ENCODE results near the gene IER3IP1. TPM values are rescaled to one million over a fixed set of nuclear protein-coding genes. Genes with fewer than 3 reads are reported as not detected.

Gene IER3IP1
- total RNA-seq, 1 donor from 2014 or later = 6.4 TPM

GRCh38 chr18:47174545-47175116 is 1.5 kb downstream of the IER3IP1 start:
- H3K4me1 ChIP-seq = peaks cover 27% of the 10 kb centered on the region
- H3K36me3 ChIP-seq = no peaks in the 10 kb centered on the region
- no peaks in the 10 kb centered on the region for H3K9me3 ChIP-seq
- peak overlapping the region; percentile 77 to 93 for H3K4me3 ChIP-seq
- no peak for TF ChIP-seq CTCF (IDR thresholded peaks at IDR 0.05)
- no peak for TF ChIP-seq POLR2AphosphoS5 (IDR thresholded peaks at IDR 0.05; ENCODE audit: insufficient read depth in 1 of 2, low read depth in 1 of 2)
- TF ChIP-seq POLR2A (IDR thresholded peaks at IDR 0.05) = no peak
- intact Hi-C loops (cut with DNase I) = no loop called here
- DNase-seq (ENCODE audit: extremely low spot score in 2 of 2) = no peak
- H3K27me3 ChIP-seq = no peaks in the 10 kb centered on the region
- no peak overlapping the region for H3K27ac ChIP-seq

- Histone ChIP-seq H3K27me3 (no peaks in the 10 kb centered on the region), H3K27ac (no peak overlapping the region), H3K36me3 (no peaks in the 10 kb centered on the region), H3K4me3 (no peak overlapping the region), H3K9me3 (no peaks in the 10 kb centered on the region), H3K4me1 (peaks cover 27% of the 10 kb centered on the region)
- TF ChIP-seq POLR2AphosphoS5 (IDR thresholded peaks at IDR 0.05; ENCODE audit: insufficient read depth in 1 of 2, low read depth in 1 of 2) = no peak
- no peak for TF ChIP-seq POLR2A (IDR thresholded peaks at IDR 0.05)
- no peak for TF ChIP-seq CTCF (IDR thresholded peaks at IDR 0.05)
- intact Hi-C loops (cut with DNase I) = no loop called here
- no peak for DNase-seq (ENCODE audit: extremely low spot score in 2 of 2)
These were observed 3.7 kb downstream of the IER3IP1 start for GRCh38 chr18:47172476-47172875.

GRCh38 chr18:47168913-47169312 is 7.3 kb downstream of the IER3IP1 start:
- Histone ChIP-seq H3K4me3 (no peak overlapping the region), H3K36me3 (no peaks in the 10 kb centered on the region), H3K9me3 (no peaks in the 10 kb centered on the region), H3K27ac (no peak overlapping the region), H3K27me3 (no peaks in the 10 kb centered on the region), H3K4me1 (peaks cover 25% of the 10 kb centered on the region)
- no peak for TF ChIP-seq POLR2A (IDR thresholded peaks at IDR 0.05)
- intact Hi-C loops (cut with DNase I) = no loop called here
- no peak for DNase-seq (ENCODE audit: extremely low spot score in 2 of 2)

- intact Hi-C loops (cut with DNase I) = no loop called here
- no peak for DNase-seq (ENCODE audit: extremely low spot score in 2 of 2)
These were observed 7.7 kb downstream of the IER3IP1 start for GRCh38 chr18:47168509-47168908.

GRCh38 chr18:47166294-47166693 is 9.9 kb downstream of the IER3IP1 start:
- DNase-seq (ENCODE audit: extremely low spot score in 2 of 2) = no peak
- intact Hi-C loops (cut with DNase I) = no loop called here
- peaks cover 13% of the 10 kb centered on the region for H3K4me1 ChIP-seq
- no peak for TF ChIP-seq POLR2AphosphoS5 (IDR thresholded peaks at IDR 0.05; ENCODE audit: insufficient read depth in 1 of 2, low read depth in 1 of 2)
- TF ChIP-seq POLR2A (IDR thresholded peaks at IDR 0.05) = no peak
- TF ChIP-seq CTCF (IDR thresholded peaks at IDR 0.05) = no peak
- no peak overlapping the region for H3K4me3 ChIP-seq
- no peaks in the 10 kb centered on the region for H3K9me3 ChIP-seq
- no peak overlapping the region for H3K27ac ChIP-seq
- no peaks in the 10 kb centered on the region for H3K27me3 ChIP-seq
- H3K36me3 ChIP-seq = no peaks in the 10 kb centered on the region

More at GRCh38 chr18:47168509-47168908, 7.7 kb downstream of the IER3IP1 start:
- Histone ChIP-seq H3K4me1 (peaks cover 21% of the 10 kb centered on the region), H3K4me3 (no peak overlapping the region), H3K27me3 (no peaks in the 10 kb centered on the region), H3K9me3 (no peaks in the 10 kb centered on the region), H3K36me3 (no peaks in the 10 kb centered on the region), H3K27ac (no peak overlapping the region)
- no peak for TF ChIP-seq CTCF (IDR thresholded peaks at IDR 0.05)
- TF ChIP-seq POLR2AphosphoS5 (IDR thresholded peaks at IDR 0.05; ENCODE audit: insufficient read depth in 1 of 2, low read depth in 1 of 2) = no peak
- TF ChIP-seq POLR2A (IDR thresholded peaks at IDR 0.05) = no peak
